ENCODE data around the gene RHOH.

Gene RHOH

DNA sequence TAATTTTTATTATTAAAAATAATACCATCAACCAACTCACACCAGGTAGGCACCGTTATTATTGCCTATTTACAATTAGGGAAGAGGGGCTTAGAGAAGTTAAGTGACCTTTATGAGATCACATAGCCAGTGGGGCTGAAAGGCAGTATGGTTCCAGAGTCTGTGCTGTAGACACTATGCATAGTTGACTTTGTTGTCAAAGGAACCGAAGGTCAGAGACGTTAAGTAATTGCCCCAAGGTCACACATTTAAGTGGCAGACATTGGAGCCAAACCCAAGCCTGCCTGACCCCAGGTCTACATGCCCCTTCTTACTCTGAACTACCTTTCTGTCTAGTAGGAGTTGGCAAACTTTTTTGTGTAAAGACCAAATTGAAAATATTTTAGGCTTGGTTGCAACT, 36.4 kb downstream of the RHOH start:
- DNase-seq (ENCODE audit: low read depth): no peak
- no peak for TF ChIP-seq CTCF (IDR thresholded peaks at IDR 0.05; ENCODE audit: control insufficient read depth, extremely low read depth, insufficient read depth)
- H3K4me3 ChIP-seq (ENCODE audit: low read depth, low read length): no peak overlapping the region

DNA sequence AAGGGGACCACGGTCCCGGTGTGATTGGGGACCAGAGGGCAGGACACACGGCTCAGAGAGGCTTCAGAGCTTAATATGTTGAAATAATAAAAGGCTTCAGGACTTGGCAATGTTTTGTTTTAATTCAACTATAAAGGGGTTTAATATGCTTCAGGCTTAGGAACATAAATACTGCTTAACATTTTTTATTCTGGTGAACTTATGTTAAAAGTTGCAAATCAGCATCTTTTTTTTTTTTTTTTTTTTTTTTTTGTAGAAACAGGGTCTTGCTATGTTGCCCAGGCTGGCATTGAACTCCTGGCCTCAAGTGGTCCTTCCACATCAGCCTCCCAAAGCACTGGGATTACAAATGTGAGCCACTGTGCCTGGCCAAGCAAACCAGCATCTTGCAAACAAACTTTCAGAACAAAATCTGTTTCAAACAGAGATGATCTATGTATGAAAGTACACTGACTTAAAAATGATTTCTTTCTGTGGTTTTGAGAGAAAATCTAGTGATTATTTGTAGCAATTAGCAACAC, 37.7 kb downstream of the RHOH start:
- H3K4me3 ChIP-seq (ENCODE audit: low read depth, low read length): no peak overlapping the region
- DNase-seq (ENCODE audit: low read depth): no peak
- TF ChIP-seq CTCF (IDR thresholded peaks at IDR 0.05; ENCODE audit: control insufficient read depth, extremely low read depth, insufficient read depth): no peak

- no peak for TF ChIP-seq CTCF (IDR thresholded peaks at IDR 0.05; ENCODE audit: control insufficient read depth, extremely low read depth, insufficient read depth)
- no peak overlapping the region for H3K4me3 ChIP-seq (ENCODE audit: low read depth, low read length)
- DNase-seq (ENCODE audit: low read depth): no peak
These were observed 41.3 kb downstream of the RHOH start for GRCh38 chr4:40238008-40238699.

DNA sequence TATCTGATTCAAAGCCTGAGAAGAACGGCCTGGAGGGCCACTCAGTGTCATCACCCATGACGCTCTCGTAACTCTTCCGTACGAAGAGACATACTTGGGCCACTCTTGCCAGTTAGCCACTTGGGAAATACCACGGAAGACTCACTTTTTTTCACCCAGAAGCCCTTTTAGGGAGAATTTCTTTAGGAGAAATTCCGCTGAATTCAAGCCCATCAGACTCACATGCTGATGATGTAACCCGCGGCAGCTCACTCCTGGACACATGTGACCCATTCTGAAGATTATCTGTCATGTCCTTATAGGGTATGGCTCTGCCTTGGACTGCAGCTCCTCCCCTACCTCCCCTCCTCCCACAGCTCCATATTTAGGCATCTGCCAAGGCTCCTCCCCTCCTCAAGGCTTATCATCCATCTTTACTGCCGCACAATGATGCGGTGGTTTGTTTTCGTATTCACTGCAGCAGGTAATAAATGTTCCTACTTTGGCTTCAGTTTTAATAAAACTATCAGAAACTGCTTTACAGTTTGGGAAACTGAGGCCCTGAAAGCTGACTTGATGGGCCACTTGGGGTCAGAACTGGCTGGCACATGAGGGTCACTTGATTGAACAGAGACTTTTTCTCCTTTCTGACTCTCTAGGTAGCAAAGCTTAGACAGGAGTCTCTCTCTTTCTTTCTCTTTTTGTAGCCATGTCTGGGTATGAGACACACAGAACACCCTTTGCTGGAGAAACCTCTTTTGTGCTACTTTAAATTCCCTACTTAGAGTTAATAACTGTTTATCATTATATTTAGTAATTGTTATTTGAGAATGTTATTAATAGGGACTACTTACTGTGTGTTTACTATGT, 42.1 kb downstream of the RHOH start:
- no peak overlapping the region for H3K4me3 ChIP-seq (ENCODE audit: low read depth, low read length)
- no peak for TF ChIP-seq CTCF (IDR thresholded peaks at IDR 0.05; ENCODE audit: control insufficient read depth, extremely low read depth, insufficient read depth)
- peak; percentile 70 for DNase-seq (ENCODE audit: low read depth)

DNA sequence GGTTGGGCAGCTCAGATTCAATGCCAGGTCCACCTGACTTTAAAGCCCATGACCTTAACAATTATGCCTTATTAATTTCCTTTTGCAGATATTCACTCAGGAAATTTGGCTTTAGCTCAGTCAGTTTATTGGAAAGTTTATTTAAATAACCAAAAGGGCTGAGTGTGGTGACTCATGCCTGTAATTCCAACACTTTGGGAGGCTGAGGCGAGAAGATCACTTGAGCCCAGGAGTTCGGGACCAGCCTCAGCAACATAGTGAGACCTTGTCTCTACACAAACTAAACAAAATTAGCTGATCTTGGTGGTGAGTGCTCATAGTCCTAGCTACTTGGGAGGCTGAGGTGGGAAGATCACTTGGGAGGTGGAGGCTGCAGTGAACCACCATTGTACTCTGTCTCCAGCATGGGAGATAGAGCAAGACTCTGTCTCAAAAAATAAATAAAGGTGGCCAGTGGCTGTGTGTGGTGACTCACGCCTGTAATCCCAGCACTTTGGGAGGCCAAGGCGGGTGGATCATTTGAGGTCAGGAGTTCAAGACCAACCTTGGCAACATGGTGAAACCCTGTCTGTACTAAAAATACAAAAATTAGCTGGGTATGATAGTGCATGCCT, 43.3 kb downstream of the RHOH start:
- no peak for TF ChIP-seq CTCF (IDR thresholded peaks at IDR 0.05; ENCODE audit: control insufficient read depth, extremely low read depth, insufficient read depth)
- peak; percentile 18 for DNase-seq (ENCODE audit: low read depth)
- H3K4me3 ChIP-seq (ENCODE audit: low read depth, low read length): no peak overlapping the region

DNA sequence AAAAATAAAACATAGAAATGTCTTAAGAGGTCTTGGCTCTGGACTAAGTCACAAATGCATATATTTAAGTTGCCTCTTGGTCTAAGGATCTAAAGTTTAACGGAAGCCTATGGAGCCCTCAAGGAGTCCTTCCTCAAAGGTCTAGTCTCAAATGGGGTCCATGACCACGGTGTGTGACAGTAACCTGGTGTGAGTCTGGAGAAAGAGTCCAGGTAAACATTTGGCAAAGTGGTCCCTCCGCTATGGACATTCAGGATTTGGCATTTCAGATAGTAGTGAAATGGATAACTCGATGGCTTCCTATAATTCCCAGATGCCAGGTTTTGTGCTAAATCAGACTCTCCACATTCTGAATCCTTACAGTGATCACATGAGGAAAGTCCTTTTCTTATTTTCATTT, 44.2 kb downstream of the RHOH start:
- DNase-seq (ENCODE audit: low read depth): no peak
- no peak overlapping the region for H3K4me3 ChIP-seq (ENCODE audit: low read depth, low read length)
- TF ChIP-seq CTCF (IDR thresholded peaks at IDR 0.05; ENCODE audit: control insufficient read depth, extremely low read depth, insufficient read depth): no peak
